Putamen (tissue), 1 donor: Measurements from ENCODE around the gene HMGXB4.

Experiments
- DNase-seq: peaks from one replicate; pipeline ENCODE4 v3.0.0-alpha.2; 2016; ENCODE audit warnings: low spot score

Gene HMGXB4

GRCh38 chr22:35310556-35311550, 53.6 kb downstream of the HMGXB4 start:
- no peak for DNase-seq

- DNase-seq = no peak
These were observed 54.3 kb downstream of the HMGXB4 start for GRCh38 chr22:35311551-35311999.

GRCh38 chr22:35312198-35313059, 55.1 kb downstream of the HMGXB4 start:
- no peak for DNase-seq

- DNase-seq = no peak
These were observed 56.2 kb downstream of the HMGXB4 start for GRCh38 chr22:35313311-35314121.

- no peak for DNase-seq
These were observed 57.1 kb downstream of the HMGXB4 start for GRCh38 chr22:35314161-35314942.

- DNase-seq = no peak
These were observed 58.0 kb downstream of the HMGXB4 start for GRCh38 chr22:35315141-35315854.

- no peak for DNase-seq
These were observed 58.8 kb downstream of the HMGXB4 start for GRCh38 chr22:35315855-35316745.

- no peak for DNase-seq
These were observed 59.5 kb downstream of the HMGXB4 start for GRCh38 chr22:35316751-35317150.

GRCh38 chr22:35317680-35318290, 60.5 kb downstream of the HMGXB4 start:
- DNase-seq = no peak

- DNase-seq = no peak
These were observed 61.3 kb downstream of the HMGXB4 start for GRCh38 chr22:35318346-35319215.

GRCh38 chr22:35319244-35319985, 62.1 kb downstream of the HMGXB4 start:
- no peak for DNase-seq

- no peak for DNase-seq
These were observed 64.8 kb downstream of the HMGXB4 start for GRCh38 chr22:35322126-35322525.

- no peak for DNase-seq
These were observed 65.6 kb downstream of the HMGXB4 start for GRCh38 chr22:35322893-35323292.

- DNase-seq = no peak
These were observed 66.0 kb downstream of the HMGXB4 start for GRCh38 chr22:35323305-35323704.

GRCh38 chr22:35324067-35324466, 66.8 kb downstream of the HMGXB4 start:
- no peak for DNase-seq

GRCh38 chr22:35324762-35325161, 67.5 kb downstream of the HMGXB4 start:
- no peak for DNase-seq

GRCh38 chr22:35325209-35325608, 67.9 kb downstream of the HMGXB4 start:
- DNase-seq = no peak
